C4-2B (cell line): ENCODE measurements around the gene TUBGCP5.
"Not testable (repeated sequence)": the region's sequence is repeated elsewhere in the genome, so short reads cannot be mapped to it uniquely, and the experiment has no call there.

Experiments used
- H3K27ac ChIP-seq: fragments of 450-650 bp; 2 replicates; pipeline ENCODE4 v1.5.1; 2017
- CTCF ChIP-seq: fragments of 450-650 bp; conservative IDR thresholded peaks from 2 replicates; pipeline ENCODE4 v1.5.1; 2017; ENCODE audit warnings: mild to moderate bottlenecking
- ZFX ChIP-seq: fragments of 450-650 bp; IDR thresholded peaks from 2 replicates; pipeline ENCODE4 v1.6.1; 2017

The TUBGCP5 gene

GRCh38 chr15:23038726-23039142 lies 635 bp downstream of the TUBGCP5 start:
- TF ChIP-seq CTCF (no peak), ZFX (no peak)
- H3K27ac ChIP-seq, result peak overlapping the region; percentile 92

GRCh38 chr15:23035964-23036566 lies 3.3 kb downstream of the TUBGCP5 start:
- TF ChIP-seq CTCF, result peak; percentile 90
- TF ChIP-seq ZFX, result no peak
- H3K27ac ChIP-seq, result no peak overlapping the region

GRCh38 chr15:23033979-23034378 lies 5.4 kb downstream of the TUBGCP5 start:
- TF ChIP-seq ZFX (no peak), CTCF (no peak)
- peak overlapping the region; percentile 2; the same call in 1 of the 2 replicates for H3K27ac ChIP-seq

- TF ChIP-seq CTCF, result no peak
- no peak for TF ChIP-seq ZFX
- H3K27ac ChIP-seq, result no peak overlapping the region
Measured at GRCh38 chr15:23026218-23026617, 13.2 kb downstream of the TUBGCP5 start.

- H3K27ac ChIP-seq, result no peak overlapping the region
- no peak for TF ChIP-seq CTCF
- TF ChIP-seq ZFX, result no peak
Measured at GRCh38 chr15:23022156-23022555, 17.2 kb downstream of the TUBGCP5 start.

- no peak for TF ChIP-seq ZFX
- TF ChIP-seq CTCF, result no peak
- no peak overlapping the region for H3K27ac ChIP-seq
Measured at GRCh38 chr15:23014394-23015000, 24.9 kb downstream of the TUBGCP5 start.

GRCh38 chr15:23013681-23014080 lies 25.7 kb downstream of the TUBGCP5 start:
- H3K27ac ChIP-seq, result no peak overlapping the region

GRCh38 chr15:23012616-23013015 lies 26.8 kb downstream of the TUBGCP5 start:
- not testable (repeated sequence) for H3K27ac ChIP-seq

More at GRCh38 chr15:23013681-23014080, 25.7 kb downstream of the TUBGCP5 start:
- TF ChIP-seq CTCF (no peak), ZFX (no peak)
